H9 (cell line): Measurements from ENCODE around the gene HIP1. TPM values are rescaled to one million over a fixed set of nuclear protein-coding genes. Genes with fewer than 3 reads are reported as not detected.
A peak's percentile ranks its signal among the peaks of the same experiment; 100 is the strongest.
"Not testable (repeated sequence)": the region's sequence is repeated elsewhere in the genome, so short reads cannot be mapped to it uniquely, and the experiment has no call there.

Source experiments
- DNase-seq: peaks from one replicate; pipeline ENCODE4 v3.0.0-alpha.2; 2017
- H2AFZ ChIP-seq: one replicate; pipeline ENCODE4 v1.6.1; 2013; ENCODE audit warnings: mild to moderate bottlenecking, low read length, control low read depth, moderate library complexity
- H2AK5ac ChIP-seq: 2 replicates; pipeline ENCODE4 v1.6.1; 2013; ENCODE audit warnings: low read length, control low read depth, mixed read lengths; ENCODE audit not compliant: insufficient read length
- H2BK120ac ChIP-seq: one replicate; pipeline ENCODE4 v1.6.1; 2013; ENCODE audit warnings: low read depth, mild to moderate bottlenecking, low read length, control low read depth, inconsistent platforms; ENCODE audit not compliant: poor library complexity, severe bottlenecking
- H2BK12ac ChIP-seq: 2 replicates; pipeline ENCODE4 v1.6.1; 2013; ENCODE audit warnings: low read length, control low read depth, mixed read lengths, low read depth; ENCODE audit not compliant: insufficient read length
- H2BK15ac ChIP-seq: 2 replicates; pipeline ENCODE4 v1.6.1; 2013; ENCODE audit warnings: low read depth, low read length, control low read depth
- H2BK20ac ChIP-seq: one replicate; pipeline ENCODE4 v1.6.1; 2013; ENCODE audit warnings: low read depth, mild to moderate bottlenecking, low read length, control low read depth, inconsistent platforms; ENCODE audit not compliant: poor library complexity, severe bottlenecking
- H2BK5ac ChIP-seq: 2 replicates; pipeline ENCODE4 v1.6.1; 2013; ENCODE audit warnings: low read length, control low read depth, mixed read lengths; ENCODE audit not compliant: insufficient read length
- H3K14ac ChIP-seq: 2 replicates; pipeline ENCODE4 v1.6.1; 2013; ENCODE audit warnings: low read length, control low read depth; ENCODE audit not compliant: insufficient read depth
- H3K18ac ChIP-seq: 2 replicates; pipeline ENCODE4 v1.6.1; 2013; ENCODE audit warnings: low read depth, mild to moderate bottlenecking, mixed read lengths, low read length, control low read depth; ENCODE audit not compliant: insufficient read length
- H3K23ac ChIP-seq: 2 replicates; pipeline ENCODE4 v1.6.1; 2013; ENCODE audit warnings: low read length, control low read depth, mixed read lengths, low read depth; ENCODE audit not compliant: insufficient read length
- H3K23me2 ChIP-seq: 2 replicates; pipeline ENCODE4 v1.6.1; 2013; ENCODE audit warnings: low read depth, mild to moderate bottlenecking, mixed read lengths, low read length, control low read depth; ENCODE audit not compliant: insufficient read length, poor library complexity, severe bottlenecking
- H3K27ac ChIP-seq: 2 replicates; pipeline ENCODE4 v1.5.1; 2013; ENCODE audit warnings: low read length, control low read depth, mixed read lengths, low read depth; ENCODE audit not compliant: insufficient read length
- H3K27me3 ChIP-seq: 2 replicates; pipeline ENCODE4 v1.6.1; 2013; ENCODE audit warnings: low read length, control low read depth, inconsistent platforms; ENCODE audit not compliant: insufficient read depth
- H3K4ac ChIP-seq: 2 replicates; pipeline ENCODE4 v1.6.1; 2013; ENCODE audit warnings: low read depth, mild to moderate bottlenecking, control low read depth, inconsistent platforms, low read length, moderate library complexity
- H3K4me1 ChIP-seq: 2 replicates; pipeline ENCODE4 v1.6.1; 2013; ENCODE audit warnings: low read length, control low read depth, inconsistent platforms; ENCODE audit not compliant: insufficient read depth
- H3K4me2 ChIP-seq: 2 replicates; pipeline ENCODE4 v1.6.1; 2013; ENCODE audit warnings: low read length, control low read depth, mixed read lengths; ENCODE audit not compliant: insufficient read length, insufficient read depth
- H3K56ac ChIP-seq: 2 replicates; pipeline ENCODE4 v1.6.1; 2013; ENCODE audit warnings: low read depth, mild to moderate bottlenecking, mixed read lengths, low read length, control low read depth; ENCODE audit not compliant: insufficient read length
- H3K79me1 ChIP-seq: 2 replicates; pipeline ENCODE4 v1.6.1; 2013; ENCODE audit warnings: low read depth, mild to moderate bottlenecking, moderate library complexity, low read length, control low read depth, inconsistent platforms; ENCODE audit not compliant: insufficient read depth, poor library complexity, severe bottlenecking
- H3K79me2 ChIP-seq: 2 replicates; pipeline ENCODE4 v1.6.1; 2013; ENCODE audit warnings: low read length, control low read depth, inconsistent platforms; ENCODE audit not compliant: insufficient read depth
- H3K9ac ChIP-seq: 2 replicates; pipeline ENCODE4 v1.6.1; 2013; ENCODE audit warnings: low read length, control low read depth, mixed read lengths; ENCODE audit not compliant: insufficient read length; ENCODE audit errors: extremely low read depth
- H3K9me3 ChIP-seq: one replicate; pipeline ENCODE4 v1.6.1; 2013; ENCODE audit warnings: low read depth, low read length, inconsistent platforms; ENCODE audit not compliant: control insufficient read depth
- H3T11ph ChIP-seq: one replicate; pipeline ENCODE4 v1.6.1; 2013; ENCODE audit warnings: mild to moderate bottlenecking, low read length, control low read depth, inconsistent platforms
- H4K20me1 ChIP-seq: one replicate; pipeline ENCODE4 v1.6.1; 2013; ENCODE audit not compliant: control insufficient read depth, insufficient read length, insufficient read depth
- H4K5ac ChIP-seq: 2 replicates; pipeline ENCODE4 v1.6.1; 2013; ENCODE audit warnings: low read depth, mild to moderate bottlenecking, mixed read lengths, low read length, control low read depth; ENCODE audit not compliant: insufficient read length
- H4K8ac ChIP-seq: replicated peaks from 2 replicates; pipeline ENCODE4 v1.6.1; 2013; ENCODE audit warnings: low read length, control low read depth, mixed read lengths, low read depth; ENCODE audit not compliant: insufficient read length
- H4K91ac ChIP-seq: 2 replicates; pipeline ENCODE4 v1.6.1; 2013; ENCODE audit warnings: low read depth, mild to moderate bottlenecking, moderate library complexity, mixed read lengths, low read length, control low read depth; ENCODE audit not compliant: insufficient read length
- H3K27ac Mint-ChIP-seq, 3 experiments: 2 replicates in 2 of 3; 3 replicates in 1 of 3; pipeline ENCODE4 v1.8.0; 2020 to 2021; ENCODE audit warnings: mixed read lengths in 3 of 3, mild to moderate bottlenecking in 1 of 3, moderate library complexity in 1 of 3
- H3K27me3 Mint-ChIP-seq: 2 replicates; pipeline ENCODE4 v1.8.0; 2021; ENCODE audit warnings: low read depth, mild to moderate bottlenecking, moderate library complexity, mixed read lengths
- H3K36me3 Mint-ChIP-seq, 3 experiments: 2 replicates in 2 of 3; 3 replicates in 1 of 3; pipeline ENCODE4 v1.8.0; 2020 to 2021; ENCODE audit warnings: low read depth in 3 of 3, mixed read lengths in 3 of 3; ENCODE audit not compliant: insufficient read depth in 1 of 3
- H3K4me1 Mint-ChIP-seq, 2 experiments: 2 replicates each; pipeline ENCODE4 v1.8.0; 2020; ENCODE audit warnings: mixed read lengths in 2 of 2
- H3K4me3 Mint-ChIP-seq, 2 experiments: 2 replicates in 1 of 2; 3 replicates in 1 of 2; pipeline ENCODE4 v1.8.0; 2020 to 2021; ENCODE audit warnings: mild to moderate bottlenecking in 2 of 2, mixed read lengths in 2 of 2, moderate library complexity in 1 of 2
- H3K9me3 Mint-ChIP-seq, 2 experiments: 2 replicates in 1 of 2; 3 replicates in 1 of 2; pipeline ENCODE4 v1.8.0; 2020; ENCODE audit warnings: mild to moderate bottlenecking in 2 of 2, mixed read lengths in 2 of 2, moderate library complexity in 1 of 2
- WGBS: extraction: QIAGEN DNeasy Blood & Tissue Kit; methylation state at CpG from one replicate; pipeline ENCODE4 v1.1.7; 2013; ENCODE audit warnings: missing lambda C conversion rate, low lambda C conversion rate, mixed read lengths; ENCODE audit not compliant: insufficient read length; ENCODE audit errors: extremely low coverage; 5-methylcytosine and 5-hydroxymethylcytosine counted together
- total RNA-seq: library from RNA; stranded (reverse); gene quantifications from 2 replicates; pipeline ENCODE4 v1.2.1, GENCODE V29; 2021

HIP1 gene
- total RNA-seq, 1 experiment from 2014 or later: 87.5 TPM

DNA sequence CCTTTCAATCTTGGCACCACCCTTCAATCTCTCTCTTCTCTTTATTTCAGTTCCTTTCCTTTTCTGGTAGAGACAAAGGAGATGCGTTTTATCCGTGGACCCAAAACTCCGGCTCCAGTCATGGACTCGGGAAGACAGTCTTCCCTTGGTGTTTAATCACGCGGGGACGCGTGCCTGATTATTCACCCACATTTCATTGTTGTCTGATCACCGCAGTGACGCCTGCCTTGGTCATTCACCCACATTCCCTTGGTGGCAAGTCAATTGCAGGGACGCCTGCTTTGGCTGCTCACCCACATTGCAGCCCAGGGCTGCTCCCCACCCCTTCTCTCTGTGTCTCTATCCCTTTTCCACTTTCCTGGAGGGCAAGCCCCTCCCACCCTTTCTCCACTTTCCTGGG is 40.8 kb upstream of the HIP1 start:
- not testable (repeated sequence) for H4K5ac ChIP-seq

DNA sequence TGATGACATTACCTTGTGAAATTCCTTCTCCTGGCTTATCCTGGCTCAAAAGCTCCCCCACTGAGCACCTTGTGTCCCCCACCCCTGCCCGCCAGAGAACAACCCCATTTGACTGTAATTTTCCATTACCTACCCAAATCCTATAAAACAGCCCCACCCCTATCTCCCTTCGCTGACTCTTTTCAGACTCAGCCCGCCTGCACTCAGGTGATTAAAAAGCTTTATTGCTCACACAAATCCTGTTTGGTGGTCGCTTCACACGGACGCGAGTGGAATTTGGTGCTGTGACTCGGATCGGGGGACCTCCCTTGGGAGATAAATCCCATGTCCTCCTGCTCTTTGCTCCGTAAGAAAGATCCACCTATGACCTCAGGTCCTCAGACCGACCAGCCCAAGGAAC is 40.3 kb upstream of the HIP1 start:
- H3K79me1 ChIP-seq, H2BK120ac ChIP-seq, H3K56ac ChIP-seq, DNase-seq, H3K9ac ChIP-seq, H3K18ac ChIP-seq, H4K20me1 ChIP-seq, H3K4ac ChIP-seq, H2AK5ac ChIP-seq, H3K27me3 ChIP-seq, H3K4me1 ChIP-seq, H3K23me2 ChIP-seq, H3K27me3 Mint-ChIP-seq, H2BK5ac ChIP-seq, H4K5ac ChIP-seq, H2BK12ac ChIP-seq, H2BK15ac ChIP-seq, H3K14ac ChIP-seq, H3K27ac ChIP-seq, H3T11ph ChIP-seq, H3K9me3 ChIP-seq, H3K23ac ChIP-seq, H2BK20ac ChIP-seq, H4K91ac ChIP-seq, H2AFZ ChIP-seq, H4K8ac ChIP-seq, H3K79me2 ChIP-seq: not testable (repeated sequence)
- H3K4me2 ChIP-seq: peak overlapping the region; percentile 43
- no CpG with 5 or more reads among the region's 11 CpGs for WGBS
- H3K9me3 Mint-ChIP-seq: peaks cover 27 to 31% of the 10 kb centered on the region in 2 experiments
- peaks cover 24 to 32% (median 26%) of the 10 kb centered on the region in 3 experiments for H3K36me3 Mint-ChIP-seq
- H3K4me3 Mint-ChIP-seq: peak overlapping the region; percentile 12 to 21; a peak in 4 of 5 replicates
- peak overlapping the region; percentile 0 to 19 (median 1); a peak in 6 of 7 replicates for H3K27ac Mint-ChIP-seq
- H3K4me1 Mint-ChIP-seq: peaks cover 28 to 36% of the 10 kb centered on the region in 2 experiments

More for the DNA sequence above, 40.8 kb upstream of the HIP1 start:
- H3K23me2 ChIP-seq, H3T11ph ChIP-seq, H2BK15ac ChIP-seq, H3K4ac ChIP-seq, DNase-seq, H3K27me3 Mint-ChIP-seq, H3K27me3 ChIP-seq, H3K56ac ChIP-seq, H4K91ac ChIP-seq, H3K79me1 ChIP-seq, H2AK5ac ChIP-seq, H3K27ac ChIP-seq, H2BK120ac ChIP-seq, H2AFZ ChIP-seq, H2BK5ac ChIP-seq, H2BK12ac ChIP-seq, H3K14ac ChIP-seq, H3K9ac ChIP-seq, H3K4me1 ChIP-seq, H4K8ac ChIP-seq, H4K20me1 ChIP-seq, H3K79me2 ChIP-seq, H2BK20ac ChIP-seq, H3K9me3 ChIP-seq, H3K23ac ChIP-seq: not testable (repeated sequence)
- no CpG with 5 or more reads among the region's 11 CpGs for WGBS
- peak overlapping the region; percentile 12 to 21; a peak in 4 of 5 replicates for H3K4me3 Mint-ChIP-seq
- H3K4me1 Mint-ChIP-seq: peaks cover 28 to 36% of the 10 kb centered on the region in 2 experiments
- Histone ChIP-seq H3K18ac (peak overlapping the region; percentile 38), H3K4me2 (peak overlapping the region; percentile 43)
- peaks cover 24 to 32% (median 26%) of the 10 kb centered on the region in 3 experiments for H3K36me3 Mint-ChIP-seq
- peak overlapping the region; percentile 0 to 19 (median 1); a peak in 4 of 7 replicates for H3K27ac Mint-ChIP-seq
- peaks cover 27 to 31% of the 10 kb centered on the region in 2 experiments for H3K9me3 Mint-ChIP-seq
